IMR-90 (cell line): ENCODE data around the gene RYR2. TPM values are rescaled to one million over a fixed set of nuclear protein-coding genes. Genes with fewer than 3 reads are reported as not detected.

Experiments
- ATAC-seq: fragments of 200-7000 bp; cut with Tn5 transposase; 2 replicates; pipeline ENCODE4 v1.9.1; 2020; ENCODE audit warnings: low read depth, mild to moderate bottlenecking, moderate library complexity
- BruUV-seq: library from RNA; stranded (reverse); fragments of 400-500 nt; replicated peaks from 2 replicates; lab custom pipeline; 2021; lab: Mats Ljungman, UMichigan
- CTCF ChIA-PET: fragments of 300-600 bp; formaldehyde crosslinking; extraction: SDS; loops from one replicate; lab custom pipeline; 2021; ENCODE audit warnings: antibody characterized with exemption; lab: Yijun Ruan, JAX
- POLR2A ChIA-PET: fragments of 300-600 bp; sonication (Branson Sonifier 250); formaldehyde crosslinking; loops from one replicate; lab custom pipeline; 2022; ENCODE audit warnings: antibody characterized with exemption; ENCODE audit not compliant: unreplicated experiment; lab: Charles Lee
- DNase-seq: peaks from one replicate; pipeline ENCODE4 v3.0.0; 2013
- H2AFZ ChIP-seq: replicated peaks from 2 replicates; pipeline ENCODE3; 2013; ENCODE audit warnings: low read length, mild to moderate bottlenecking; ENCODE audit not compliant: poor library complexity
- H2AK5ac ChIP-seq: 2 replicates; pipeline ENCODE4 v1.6.1; 2013; ENCODE audit warnings: low read depth, low read length, inconsistent platforms
- H2AK9ac ChIP-seq: replicated peaks from 2 replicates; pipeline ENCODE3; 2013; ENCODE audit warnings: mild to moderate bottlenecking, low read depth, low read length, moderate library complexity; ENCODE audit not compliant: poor library complexity
- H2BK120ac ChIP-seq: 2 replicates; pipeline ENCODE4 v1.6.1; 2013; ENCODE audit warnings: low read depth, low read length, inconsistent platforms
- H2BK15ac ChIP-seq: 3 replicates; pipeline ENCODE4 v1.6.1; 2013; ENCODE audit warnings: low read depth, low read length, inconsistent platforms
- H2BK20ac ChIP-seq: 2 replicates; pipeline ENCODE4 v1.6.1; 2013; ENCODE audit warnings: low read depth, mild to moderate bottlenecking, inconsistent platforms, low read length, moderate library complexity
- H2BK5ac ChIP-seq: 2 replicates; pipeline ENCODE4 v1.6.1; 2013; ENCODE audit warnings: mild to moderate bottlenecking, low read depth, low read length, inconsistent platforms; ENCODE audit not compliant: poor library complexity, severe bottlenecking
- H3K14ac ChIP-seq: replicated peaks from 2 replicates; pipeline ENCODE4 v1.6.1; 2013; ENCODE audit warnings: low read depth, low read length, inconsistent platforms
- H3K18ac ChIP-seq: 2 replicates; pipeline ENCODE4 v1.6.1; 2013; ENCODE audit warnings: low read depth, low read length, control low read depth
- H3K23ac ChIP-seq: 2 replicates; pipeline ENCODE4 v1.6.1; 2013; ENCODE audit warnings: low read depth, low read length, inconsistent platforms
- H3K27ac ChIP-seq: 2 replicates; pipeline ENCODE4 v1.5.1; 2013; ENCODE audit warnings: mild to moderate bottlenecking, control low read depth, low read length; ENCODE audit not compliant: insufficient read depth
- H3K27me3 ChIP-seq: 2 replicates; pipeline ENCODE4 v1.6.1; 2013; ENCODE audit warnings: low read length; ENCODE audit not compliant: control insufficient read depth, insufficient read depth
- H3K36me3 ChIP-seq: 2 replicates; pipeline ENCODE4 v1.6.1; 2013; ENCODE audit warnings: low read length, mixed read lengths; ENCODE audit not compliant: control insufficient read depth, insufficient read depth
- H3K4ac ChIP-seq: 2 replicates; pipeline ENCODE4 v1.6.1; 2013; ENCODE audit warnings: low read depth, low read length, inconsistent platforms
- H3K4me1 ChIP-seq: 2 replicates; pipeline ENCODE4 v1.6.1; 2013; ENCODE audit warnings: low read length, mixed read lengths; ENCODE audit not compliant: control insufficient read depth, insufficient read depth
- H3K4me2 ChIP-seq: 2 replicates; pipeline ENCODE4 v1.6.1; 2013; ENCODE audit warnings: low read depth, mild to moderate bottlenecking, control low read depth, low read length, moderate library complexity
- H3K4me3 ChIP-seq: 2 replicates; pipeline ENCODE4 v1.5.1; 2013; ENCODE audit warnings: low read depth, mild to moderate bottlenecking, control low read depth, low read length, moderate library complexity; ENCODE audit not compliant: insufficient read depth
- H3K56ac ChIP-seq: 2 replicates; pipeline ENCODE4 v1.6.1; 2013; ENCODE audit warnings: low read length, inconsistent platforms; ENCODE audit not compliant: insufficient read depth; ENCODE audit errors: extremely low read depth
- H3K79me1 ChIP-seq, 2 experiments: 2 replicates each; pipeline ENCODE4 v1.6.1; 2013; ENCODE audit warnings: low read length in 2 of 2, inconsistent platforms in 1 of 2, low read depth in 1 of 2
- H3K9ac ChIP-seq: 2 replicates; pipeline ENCODE4 v1.6.1; 2013; ENCODE audit warnings: low read depth, low read length, control low read depth
- H3K9me1 ChIP-seq: 2 replicates; pipeline ENCODE4 v1.6.1; 2013; ENCODE audit warnings: low read length, inconsistent platforms; ENCODE audit not compliant: insufficient read depth
- H3K9me3 ChIP-seq: 2 replicates; pipeline ENCODE4 v1.6.1; 2013; ENCODE audit warnings: low read length; ENCODE audit not compliant: control insufficient read depth, insufficient read depth
- H4K20me1 ChIP-seq: 2 replicates; pipeline ENCODE4 v1.6.1; 2013; ENCODE audit warnings: low read length, inconsistent platforms; ENCODE audit not compliant: insufficient read depth
- H4K5ac ChIP-seq: 2 replicates; pipeline ENCODE4 v1.6.1; 2013; ENCODE audit warnings: mild to moderate bottlenecking, low read depth, low read length, control low read depth
- H4K8ac ChIP-seq, 2 experiments: 2 replicates each; pipeline ENCODE4 v1.6.1; 2013; ENCODE audit warnings: low read depth in 2 of 2, low read length in 2 of 2, control low read depth in 1 of 2, inconsistent platforms in 1 of 2
- H4K91ac ChIP-seq: 2 replicates; pipeline ENCODE4 v1.6.1; 2013; ENCODE audit warnings: low read depth, low read length, inconsistent platforms; ENCODE audit not compliant: insufficient read depth
- CHD1 ChIP-seq: IDR thresholded peaks from 2 replicates; pipeline ENCODE4 v1.6.1; 2012; ENCODE audit warnings: low read depth, low read length, improper control_type of control experiment
- MAZ ChIP-seq: IDR thresholded peaks from 2 replicates; pipeline ENCODE4 v1.6.1; 2012; ENCODE audit warnings: low read depth, mild to moderate bottlenecking, low read length, improper control_type of control experiment, moderate library complexity, borderline replicate concordance
- RFX5 ChIP-seq: IDR thresholded peaks from 2 replicates; pipeline ENCODE4 v1.8.0; 2012; ENCODE audit warnings: low read depth, mild to moderate bottlenecking, low read length, moderate library complexity
- WGBS, 2 experiments: methylation state at CpG; one replicate each; pipeline versions ENCODE4 v1.1.5 to v1.1.7; 2013; ENCODE audit warnings: missing lambda C conversion rate in 2 of 2; ENCODE audit not compliant: insufficient read length in 1 of 2; ENCODE audit errors: extremely low coverage in 2 of 2; 5-methylcytosine and 5-hydroxymethylcytosine counted together
- dilution Hi-C: fragments of 300-500 bp; cut with HindIII; formaldehyde crosslinking; loops from one replicate; pipeline ENCODE4 v1.14.3; 2018; ENCODE audit warnings: low sequenced_read_pairs; ENCODE audit not compliant: unreplicated experiment
- in situ Hi-C: fragments of 300-500 bp; cut with MboI; formaldehyde crosslinking; loops from 3 replicates; pipeline ENCODE4 v1.14.3; 2019; ENCODE audit warnings: low sequenced_read_pairs, inconsistent platforms, mixed read lengths
- intact Hi-C: fragments of 100-400 bp; cut with micrococcal nuclease; formaldehyde crosslinking; loops from 2 replicates; pipeline ENCODE4 v1.10.0; 2022
- polyA plus RNA-seq, 3 experiments: library from polyadenylated mRNA; depleted of rRNA; stranded (reverse); fragments of >200 nt; gene quantifications; 2 replicates each; pipeline ENCODE4 v1.2.3, GENCODE V29; 2012; ENCODE audit warnings: low replicate concordance in 1 of 3
- total RNA-seq: library from RNA; depleted of rRNA; stranded (reverse); fragments of >200 nt; gene quantifications from 2 replicates; pipeline ENCODE4 v1.2.3, GENCODE V29; 2012
- TF ChIP-seq, protein P1 (sequence below): fragments of 150-350 bp; IDR thresholded peaks from 2 replicates; pipeline ENCODE4 v1.6.1; 2017; ENCODE audit warnings: mild to moderate bottlenecking, antibody characterized with exemption, low read length, low read depth

The RYR2 gene
- total and polyA plus RNA-seq, 2 of the 4 experiments (the other 2 are of a cell fraction) = not detected

GRCh38 chr1:237672748-237673147, 630.8 kb downstream of the RYR2 start:
- Histone ChIP-seq H3K9me1 (no peaks in the 10 kb centered on the region), H2BK15ac (no peak overlapping the region), H2BK20ac (no peak overlapping the region), H4K20me1 (no peaks in the 10 kb centered on the region), H2AK5ac (no peak overlapping the region), H3K4me3 (no peak overlapping the region), H3K56ac (no peak overlapping the region), H3K14ac (no peak overlapping the region), H3K18ac (no peak overlapping the region), H3K36me3 (no peaks in the 10 kb centered on the region), H3K9me3 (no peaks in the 10 kb centered on the region), H3K23ac (no peak overlapping the region), H4K5ac (no peak overlapping the region), H2BK5ac (no peak overlapping the region), H3K27me3 (no peaks in the 10 kb centered on the region), H3K4ac (no peak overlapping the region), H4K91ac (no peak overlapping the region), H3K27ac (no peak overlapping the region), H2BK120ac (no peak overlapping the region), H3K79me1 (no peaks in the 10 kb centered on the region), H2AFZ (no peak overlapping the region), H3K4me1 (no peaks in the 10 kb centered on the region; the same call in 1 of the 2 replicates), H3K4me2 (no peak overlapping the region), H4K8ac (no peak overlapping the region), H2AK9ac (no peak overlapping the region), H3K9ac (no peak overlapping the region)
- TF ChIP-seq MAZ (no peak), RFX5 (no peak), CHD1 (no peak)
- TF ChIP-seq, protein P1, sequence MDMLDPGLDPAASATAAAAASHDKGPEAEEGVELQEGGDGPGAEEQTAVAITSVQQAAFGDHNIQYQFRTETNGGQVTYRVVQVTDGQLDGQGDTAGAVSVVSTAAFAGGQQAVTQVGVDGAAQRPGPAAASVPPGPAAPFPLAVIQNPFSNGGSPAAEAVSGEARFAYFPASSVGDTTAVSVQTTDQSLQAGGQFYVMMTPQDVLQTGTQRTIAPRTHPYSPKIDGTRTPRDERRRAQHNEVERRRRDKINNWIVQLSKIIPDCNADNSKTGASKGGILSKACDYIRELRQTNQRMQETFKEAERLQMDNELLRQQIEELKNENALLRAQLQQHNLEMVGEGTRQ = no peak
- WGBS, 2 experiments = 67% methylated on average over 2 of the region's 2 CpGs; no CpG with 5 or more reads in 1 of the 2 experiments
- DNase-seq (no peak), ATAC-seq (no peak)
- in situ Hi-C loops = no loop called here
- ChIA-PET CTCF (no interaction called here), POLR2A (no interaction called here)
- intact Hi-C loops = loop anchor here (10.0 kb wide), 1 partner anchor 982 kb away; no protein-coding TSS in a partner anchor
- BruUV-seq = no TSS peak
- dilution Hi-C loops = no loop called here
